ENCODE measurements around the gene YWHAH.

DNA sequence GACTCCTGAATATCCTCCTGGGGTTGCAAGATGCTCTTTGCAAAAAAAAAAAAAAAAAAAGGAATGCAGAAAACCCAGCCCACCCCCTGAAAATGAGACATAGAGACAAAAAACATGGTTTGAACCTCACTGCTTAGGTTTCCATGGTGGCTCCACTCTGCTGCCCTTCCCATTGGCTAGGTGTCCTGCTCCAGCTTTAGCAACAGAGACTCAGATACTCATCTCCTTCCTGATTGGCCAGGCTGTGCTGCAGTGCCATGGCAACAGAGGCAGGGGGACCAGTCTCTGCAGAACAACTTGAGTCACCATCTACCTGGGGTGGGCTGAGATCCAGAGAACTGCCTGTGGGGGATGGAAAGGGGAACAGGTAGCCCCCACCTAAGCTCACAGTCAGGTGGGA is 17.4 kb upstream of the YWHAH start:
- TF ChIP-seq, protein P1, sequence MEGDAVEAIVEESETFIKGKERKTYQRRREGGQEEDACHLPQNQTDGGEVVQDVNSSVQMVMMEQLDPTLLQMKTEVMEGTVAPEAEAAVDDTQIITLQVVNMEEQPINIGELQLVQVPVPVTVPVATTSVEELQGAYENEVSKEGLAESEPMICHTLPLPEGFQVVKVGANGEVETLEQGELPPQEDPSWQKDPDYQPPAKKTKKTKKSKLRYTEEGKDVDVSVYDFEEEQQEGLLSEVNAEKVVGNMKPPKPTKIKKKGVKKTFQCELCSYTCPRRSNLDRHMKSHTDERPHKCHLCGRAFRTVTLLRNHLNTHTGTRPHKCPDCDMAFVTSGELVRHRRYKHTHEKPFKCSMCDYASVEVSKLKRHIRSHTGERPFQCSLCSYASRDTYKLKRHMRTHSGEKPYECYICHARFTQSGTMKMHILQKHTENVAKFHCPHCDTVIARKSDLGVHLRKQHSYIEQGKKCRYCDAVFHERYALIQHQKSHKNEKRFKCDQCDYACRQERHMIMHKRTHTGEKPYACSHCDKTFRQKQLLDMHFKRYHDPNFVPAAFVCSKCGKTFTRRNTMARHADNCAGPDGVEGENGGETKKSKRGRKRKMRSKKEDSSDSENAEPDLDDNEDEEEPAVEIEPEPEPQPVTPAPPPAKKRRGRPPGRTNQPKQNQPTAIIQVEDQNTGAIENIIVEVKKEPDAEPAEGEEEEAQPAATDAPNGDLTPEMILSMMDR (IDR thresholded peaks at IDR 0.05; ENCODE audit: poor library complexity), result no peak
- TF ChIP-seq EZH2 (IDR thresholded peaks at IDR 0.05; ENCODE audit: borderline replicate concordance) (no peak), EZH2phosphoT487 (IDR thresholded peaks at IDR 0.05; ENCODE audit: low read depth, severe bottlenecking, unreplicated experiment) (no peak)
